Measurements from ENCODE around the gene CBLN3.

Gene CBLN3

DNA sequence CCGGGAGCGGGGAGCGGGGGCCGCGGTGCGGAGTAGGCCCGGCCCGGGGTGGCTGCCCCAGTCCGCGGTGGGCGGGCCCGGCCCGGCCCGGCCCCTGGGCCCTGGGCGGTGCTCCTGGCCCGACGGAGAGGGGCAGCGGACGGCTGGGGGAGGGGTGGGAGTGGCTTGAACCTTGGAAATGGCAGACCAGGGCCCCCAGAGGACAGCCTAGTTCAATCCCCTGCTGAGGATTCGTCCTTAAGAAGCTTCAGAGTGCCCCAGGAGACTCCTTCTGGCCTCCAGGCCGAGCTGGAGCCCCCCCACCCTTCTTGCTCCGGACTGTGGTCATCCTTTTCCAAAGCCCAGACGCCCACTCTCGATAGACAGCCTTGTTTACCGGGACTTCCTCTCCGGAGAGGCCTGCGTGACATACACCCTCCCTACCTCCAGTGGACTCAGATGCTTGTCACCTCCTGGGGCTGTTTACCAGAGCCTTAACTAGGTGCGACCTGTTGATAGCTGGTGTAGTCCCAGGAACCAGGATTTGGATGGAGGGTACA, 744 bp upstream of the CBLN3 start:
- H3K9me3 ChIP-seq (ENCODE audit: insufficient read depth, low read depth, low read length): no peaks in the 10 kb centered on the region
- H3K36me3 ChIP-seq (ENCODE audit: insufficient read depth, low read depth, low read length): peaks cover 8% of the 10 kb centered on the region; the same call in 1 of the 2 replicates
- H3K27me3 ChIP-seq (ENCODE audit: insufficient read depth, low read length): peaks cover 18% of the 10 kb centered on the region
- H3K9ac ChIP-seq (ENCODE audit: low read depth, low read length): peak overlapping the region; percentile 84; the same call in 1 of the 2 replicates
- peaks cover 5% of the 10 kb centered on the region; the same call in 1 of the 2 replicates for H3K4me1 ChIP-seq (ENCODE audit: insufficient read depth, low read length)
- H3K27ac ChIP-seq (ENCODE audit: low read length): no peak overlapping the region
- peak overlapping the region; percentile 95 for H3K4me3 ChIP-seq (ENCODE audit: low read length)

DNA sequence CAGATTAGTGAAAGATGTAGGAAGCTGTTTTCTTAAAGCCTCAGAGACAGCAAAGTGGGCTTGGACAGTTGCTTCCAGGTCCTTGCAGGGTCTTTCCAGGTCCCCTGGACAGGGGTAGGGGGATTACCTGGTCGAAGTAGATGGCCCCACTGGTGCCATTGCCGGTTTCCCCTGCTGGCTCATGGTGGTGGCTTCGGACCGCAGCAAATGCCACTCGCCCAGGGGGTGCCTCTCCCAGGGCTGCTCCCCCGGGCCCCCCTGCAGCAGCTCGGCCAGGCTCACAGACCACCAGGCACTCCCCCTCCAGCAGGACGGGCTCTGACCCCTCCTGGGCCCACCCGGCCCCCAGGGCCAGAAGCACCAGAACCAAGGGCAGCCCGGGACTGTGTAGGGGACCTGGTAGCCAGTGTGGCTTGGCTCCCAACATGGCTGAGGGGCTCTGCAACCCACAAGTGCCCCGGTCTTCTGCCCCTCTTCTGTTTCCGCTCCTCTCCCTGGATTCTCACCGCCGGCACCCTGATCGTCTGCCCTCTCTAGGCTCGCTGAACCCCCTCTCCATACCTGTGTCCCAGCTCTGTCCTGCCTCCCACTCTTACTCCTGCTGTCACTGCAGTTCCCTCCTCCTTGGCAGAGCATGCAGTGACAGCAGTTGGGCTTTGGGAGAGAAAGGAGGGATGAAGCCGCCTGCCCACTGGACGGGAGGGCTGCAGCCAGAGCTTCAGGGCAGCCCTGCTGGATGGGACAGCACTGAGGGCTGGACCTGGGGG, 657 bp downstream of the CBLN3 start:
- Histone ChIP-seq H3K27me3 (ENCODE audit: insufficient read depth, low read length) (peaks cover 18% of the 10 kb centered on the region), H3K4me1 (ENCODE audit: insufficient read depth, low read length) (peaks cover 5% of the 10 kb centered on the region; the same call in 1 of the 2 replicates), H3K27ac (ENCODE audit: low read length) (no peak overlapping the region), H3K36me3 (ENCODE audit: insufficient read depth, low read depth, low read length) (peaks cover 8% of the 10 kb centered on the region; the same call in 1 of the 2 replicates), H3K9ac (ENCODE audit: low read depth, low read length) (no peak overlapping the region), H3K4me3 (ENCODE audit: low read length) (peak overlapping the region; percentile 95; the same call in 1 of the 2 replicates), H3K9me3 (ENCODE audit: insufficient read depth, low read depth, low read length) (no peaks in the 10 kb centered on the region)

DNA sequence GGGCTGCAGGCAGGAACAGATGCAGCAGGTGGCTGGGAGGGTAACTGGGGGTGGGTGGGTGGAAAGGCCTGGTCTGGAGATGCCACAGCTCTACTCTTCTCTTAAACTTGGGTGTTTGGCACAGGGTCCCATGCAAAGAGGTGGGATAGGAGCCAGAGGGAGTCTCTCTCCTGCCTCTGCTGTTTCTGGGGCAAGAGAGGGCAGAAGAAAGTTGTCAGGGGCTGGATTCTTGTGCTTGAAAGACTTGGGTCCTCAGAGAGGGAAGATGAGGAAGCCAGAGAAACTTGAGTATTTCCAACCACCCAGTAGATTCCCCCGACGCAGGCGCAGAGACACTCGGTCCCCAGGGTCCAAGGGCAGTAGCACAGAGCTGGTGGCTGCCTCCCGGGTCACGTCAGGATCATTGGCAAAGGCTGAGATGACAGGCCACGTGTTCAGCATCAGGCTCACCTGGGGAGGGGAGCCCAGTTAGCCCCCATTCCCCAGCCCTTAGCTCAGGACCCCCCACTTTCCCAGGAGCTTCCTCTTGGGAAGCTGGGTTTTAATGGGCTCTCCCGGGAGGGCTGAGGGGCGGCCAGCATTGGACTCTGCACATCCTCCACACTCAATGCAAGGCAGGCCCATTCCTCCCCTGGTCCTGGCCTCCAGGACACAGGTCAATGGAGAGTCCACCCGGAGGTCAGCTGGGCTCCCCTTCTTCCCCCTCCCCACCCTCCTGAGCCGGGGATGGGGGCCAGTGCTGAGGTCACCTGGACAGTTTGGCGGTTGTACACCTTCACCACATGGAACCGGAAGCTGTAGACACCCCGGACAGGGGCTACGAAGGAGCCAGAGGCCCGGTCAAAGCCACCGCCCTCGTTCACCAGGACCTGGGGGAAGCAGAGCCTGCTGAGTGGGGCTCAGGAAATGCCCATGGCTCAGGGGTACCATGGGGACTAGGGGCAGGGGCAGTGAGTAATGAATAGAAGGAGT, 1.6 kb downstream of the CBLN3 start:
- Histone ChIP-seq H3K4me1 (ENCODE audit: insufficient read depth, low read length) (peaks cover 5% of the 10 kb centered on the region; the same call in 1 of the 2 replicates), H3K27ac (ENCODE audit: low read length) (no peak overlapping the region), H3K36me3 (ENCODE audit: insufficient read depth, low read depth, low read length) (peaks cover under 1% of the 10 kb centered on the region; the same call in 1 of the 2 replicates), H3K4me3 (ENCODE audit: low read length) (no peak overlapping the region), H3K27me3 (ENCODE audit: insufficient read depth, low read length) (peaks cover 27% of the 10 kb centered on the region), H3K9me3 (ENCODE audit: insufficient read depth, low read depth, low read length) (no peaks in the 10 kb centered on the region), H3K9ac (ENCODE audit: low read depth, low read length) (no peak overlapping the region)

DNA sequence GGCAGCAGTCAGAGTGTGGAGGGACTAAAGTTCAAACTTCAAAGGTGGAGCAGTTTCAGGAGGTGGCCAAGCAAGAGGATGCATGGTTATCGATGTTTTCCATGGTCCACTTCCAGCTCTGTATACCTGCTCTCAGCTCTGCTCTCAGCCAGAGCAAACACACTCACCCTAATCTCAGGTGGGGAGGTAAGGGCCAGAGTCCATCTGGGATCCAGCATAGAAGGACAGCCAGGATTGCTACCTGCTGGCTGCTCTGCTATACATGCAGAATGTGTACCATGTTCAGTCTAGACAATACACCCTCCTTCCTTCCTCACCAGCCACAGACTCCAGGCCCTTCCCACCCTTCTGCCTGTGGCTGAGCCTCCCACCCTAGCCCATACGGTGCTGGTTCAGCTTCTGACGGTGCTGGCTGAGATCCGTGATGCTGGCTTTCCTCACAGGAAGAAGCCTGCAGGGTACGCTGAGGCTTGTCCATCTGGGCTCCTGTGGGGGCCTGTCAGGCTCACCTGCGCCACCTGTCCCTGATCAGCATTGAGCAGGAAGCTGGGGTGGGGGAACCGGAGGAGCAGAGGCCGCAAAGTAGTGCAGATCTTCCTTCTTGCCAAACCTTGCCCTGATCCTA, 2.4 kb downstream of the CBLN3 start:
- no peaks in the 10 kb centered on the region for H3K36me3 ChIP-seq (ENCODE audit: insufficient read depth, low read depth, low read length)
- no peak overlapping the region for H3K27ac ChIP-seq (ENCODE audit: low read length)
- no peak overlapping the region for H3K9ac ChIP-seq (ENCODE audit: low read depth, low read length)
- peaks cover 35% of the 10 kb centered on the region for H3K27me3 ChIP-seq (ENCODE audit: insufficient read depth, low read length)
- H3K4me3 ChIP-seq (ENCODE audit: low read length): no peak overlapping the region
- H3K9me3 ChIP-seq (ENCODE audit: insufficient read depth, low read depth, low read length): no peaks in the 10 kb centered on the region
- H3K4me1 ChIP-seq (ENCODE audit: insufficient read depth, low read length): peaks cover 5% of the 10 kb centered on the region; the same call in 1 of the 2 replicates

DNA sequence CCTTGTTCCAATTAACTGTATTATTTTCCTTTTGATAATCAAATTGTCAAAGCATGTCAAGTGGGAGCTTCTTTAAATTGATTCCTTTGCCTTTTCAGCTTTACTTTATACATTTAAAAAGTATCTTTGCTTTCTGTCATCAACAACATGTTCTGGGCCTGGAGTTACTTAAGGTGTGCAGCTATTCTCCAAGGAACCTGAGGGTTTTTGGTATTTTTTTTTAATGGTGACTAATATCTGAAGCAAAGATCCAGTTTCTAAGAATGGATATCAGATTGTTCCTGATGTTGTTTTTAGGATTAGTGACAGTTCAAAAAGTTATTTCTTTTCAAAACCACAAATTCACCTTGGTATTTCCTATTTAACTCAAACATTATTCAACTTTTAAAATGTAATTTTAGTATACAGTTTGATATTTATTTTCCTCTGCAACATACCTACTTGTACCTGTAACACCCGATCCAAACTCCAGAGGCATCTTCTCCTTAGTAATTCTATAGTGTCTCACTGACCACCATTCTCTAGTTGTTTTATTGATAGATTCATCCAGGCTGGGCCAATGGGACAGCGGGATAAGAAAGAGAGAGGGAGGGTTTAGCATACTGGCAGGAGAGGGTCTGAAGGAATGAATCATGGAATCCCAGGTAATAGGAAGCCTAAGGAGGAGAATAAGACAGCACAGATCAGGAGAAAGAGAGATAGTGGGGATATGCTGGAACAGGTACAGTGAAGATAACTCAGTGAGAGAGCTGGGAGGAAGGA, 3.1 kb downstream of the CBLN3 start:
- no peak overlapping the region for H3K4me3 ChIP-seq (ENCODE audit: low read length)
- H3K36me3 ChIP-seq (ENCODE audit: insufficient read depth, low read depth, low read length): no peaks in the 10 kb centered on the region
- H3K9ac ChIP-seq (ENCODE audit: low read depth, low read length): no peak overlapping the region
- H3K9me3 ChIP-seq (ENCODE audit: insufficient read depth, low read depth, low read length): no peaks in the 10 kb centered on the region
- H3K27me3 ChIP-seq (ENCODE audit: insufficient read depth, low read length): peaks cover 38% of the 10 kb centered on the region
- peaks cover 4% of the 10 kb centered on the region; the same call in 1 of the 2 replicates for H3K4me1 ChIP-seq (ENCODE audit: insufficient read depth, low read length)
- H3K27ac ChIP-seq (ENCODE audit: low read length): no peak overlapping the region

DNA sequence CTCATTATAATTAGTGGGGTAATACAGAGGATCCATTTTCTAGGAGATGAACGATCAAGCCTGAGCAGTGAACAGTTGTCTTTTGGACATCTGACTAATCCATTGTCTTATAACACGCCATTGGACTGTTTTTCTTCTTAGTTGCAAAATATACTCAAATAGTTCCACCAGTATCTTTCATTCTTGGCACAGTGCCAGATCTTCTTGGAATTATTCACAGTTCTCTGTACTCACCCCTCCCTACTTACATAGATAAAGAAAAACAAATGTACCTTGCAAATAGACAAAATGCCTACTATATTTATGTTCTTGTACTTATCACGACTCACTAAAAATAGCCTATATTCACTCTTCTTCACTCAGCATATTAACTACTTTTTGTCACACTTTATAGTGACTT, 3.8 kb downstream of the CBLN3 start:
- no peaks in the 10 kb centered on the region for H3K9me3 ChIP-seq (ENCODE audit: insufficient read depth, low read depth, low read length)

DNA sequence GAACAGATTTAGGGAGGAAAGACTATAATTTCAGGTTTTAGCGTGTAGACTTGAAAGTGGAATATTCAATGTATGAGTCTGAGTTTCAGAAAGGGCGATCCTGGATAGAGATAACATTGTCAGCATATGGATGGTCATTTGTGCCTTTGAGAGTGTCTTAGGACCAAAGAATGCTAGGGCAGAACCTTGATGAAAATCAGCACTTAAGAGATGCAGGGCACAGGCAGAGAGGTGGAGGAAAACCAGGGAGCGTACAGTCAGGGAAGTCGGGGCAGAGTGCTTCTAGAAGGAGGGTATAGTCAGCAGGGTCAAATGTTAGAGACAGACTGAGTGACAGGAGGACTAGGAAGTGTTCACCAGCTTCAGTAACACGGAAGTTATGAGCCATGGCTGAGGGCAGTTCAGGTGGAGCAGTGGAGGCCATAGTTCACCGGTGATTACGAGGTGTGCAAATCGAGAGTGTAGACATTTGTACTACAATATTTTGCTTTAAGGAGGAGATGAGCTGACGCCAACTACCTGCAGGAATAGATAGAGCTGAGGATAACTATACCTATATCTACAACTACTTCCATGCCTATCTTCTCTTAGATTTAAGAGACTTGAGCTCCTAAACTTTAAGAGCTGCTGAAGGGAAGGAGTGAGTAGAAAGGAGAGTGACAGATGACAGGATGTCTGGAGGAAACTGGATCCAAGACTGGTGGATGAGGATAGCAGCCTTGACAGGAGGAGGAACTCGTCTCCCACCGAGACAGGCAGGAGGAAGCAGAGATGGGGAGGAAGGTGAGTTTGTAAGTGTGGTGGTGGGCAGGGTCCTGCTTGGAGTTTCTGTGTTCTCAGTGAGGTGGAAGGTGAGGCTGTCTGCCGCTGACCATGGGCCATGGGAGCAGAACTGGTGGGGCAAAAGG, 6.5 kb downstream of the CBLN3 start:
- no peak overlapping the region for H3K27ac ChIP-seq (ENCODE audit: low read length)
- no peaks in the 10 kb centered on the region for H3K9me3 ChIP-seq (ENCODE audit: insufficient read depth, low read depth, low read length)
- no peaks in the 10 kb centered on the region for H3K4me1 ChIP-seq (ENCODE audit: insufficient read depth, low read length)
- peaks cover 46% of the 10 kb centered on the region for H3K27me3 ChIP-seq (ENCODE audit: insufficient read depth, low read length)
- no peak overlapping the region for H3K4me3 ChIP-seq (ENCODE audit: low read length)
- H3K9ac ChIP-seq (ENCODE audit: low read depth, low read length): no peak overlapping the region
- H3K36me3 ChIP-seq (ENCODE audit: insufficient read depth, low read depth, low read length): no peaks in the 10 kb centered on the region

More for the DNA sequence above, 3.8 kb downstream of the CBLN3 start:
- no peak overlapping the region for H3K9ac ChIP-seq (ENCODE audit: low read depth, low read length)
- no peak overlapping the region for H3K27ac ChIP-seq (ENCODE audit: low read length)
- H3K4me1 ChIP-seq (ENCODE audit: insufficient read depth, low read length): no peaks in the 10 kb centered on the region
- no peaks in the 10 kb centered on the region for H3K36me3 ChIP-seq (ENCODE audit: insufficient read depth, low read depth, low read length)
- H3K27me3 ChIP-seq (ENCODE audit: insufficient read depth, low read length): peaks cover 38% of the 10 kb centered on the region
- H3K4me3 ChIP-seq (ENCODE audit: low read length): no peak overlapping the region

DNA sequence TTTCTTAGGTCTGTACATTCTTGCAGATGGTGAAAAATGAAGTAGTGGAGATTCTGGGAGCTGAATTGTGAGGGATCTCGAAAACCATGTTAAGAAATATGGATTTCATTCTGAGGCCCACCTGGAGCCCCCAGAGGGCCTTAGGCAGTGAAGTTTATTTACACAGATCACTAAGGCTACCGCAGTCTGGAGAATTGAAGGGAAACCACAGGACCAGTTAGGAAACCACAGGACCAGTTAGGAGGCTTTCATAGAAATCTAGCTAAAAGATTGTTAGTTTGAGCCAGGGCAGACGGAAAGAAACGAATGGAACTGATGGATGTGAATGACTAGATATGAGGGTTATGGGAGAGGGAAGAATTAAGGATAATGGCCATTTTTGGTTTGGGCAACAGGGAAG, 7.2 kb downstream of the CBLN3 start:
- Histone ChIP-seq H3K4me1 (ENCODE audit: insufficient read depth, low read length) (no peaks in the 10 kb centered on the region), H3K36me3 (ENCODE audit: insufficient read depth, low read depth, low read length) (no peaks in the 10 kb centered on the region), H3K9me3 (ENCODE audit: insufficient read depth, low read depth, low read length) (no peaks in the 10 kb centered on the region), H3K4me3 (ENCODE audit: low read length) (no peak overlapping the region), H3K27me3 (ENCODE audit: insufficient read depth, low read length) (peaks cover 43% of the 10 kb centered on the region), H3K27ac (ENCODE audit: low read length) (no peak overlapping the region), H3K9ac (ENCODE audit: low read depth, low read length) (no peak overlapping the region)

DNA sequence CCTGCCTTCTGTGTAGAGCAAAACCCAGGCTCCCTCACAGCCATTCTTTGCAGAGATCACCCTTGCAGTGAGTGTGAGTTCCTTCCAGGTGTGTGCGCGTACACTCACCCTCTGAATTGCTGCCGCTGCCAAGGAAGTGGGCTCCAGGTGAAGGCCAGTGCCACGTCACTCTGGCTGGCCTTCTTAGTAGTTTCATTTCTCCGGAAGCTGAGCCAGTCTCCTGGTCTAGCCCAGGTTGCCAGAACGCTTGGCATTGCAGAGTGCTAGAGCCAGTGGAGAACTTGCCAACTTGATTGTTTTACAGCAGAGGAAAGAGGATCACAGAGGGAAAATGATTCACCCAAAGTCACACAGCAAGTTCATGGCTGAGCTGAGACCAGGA, 11.0 kb downstream of the CBLN3 start:
- Histone ChIP-seq H3K4me3 (ENCODE audit: low read length) (no peak overlapping the region), H3K4me1 (ENCODE audit: insufficient read depth, low read length) (no peaks in the 10 kb centered on the region)

DNA sequence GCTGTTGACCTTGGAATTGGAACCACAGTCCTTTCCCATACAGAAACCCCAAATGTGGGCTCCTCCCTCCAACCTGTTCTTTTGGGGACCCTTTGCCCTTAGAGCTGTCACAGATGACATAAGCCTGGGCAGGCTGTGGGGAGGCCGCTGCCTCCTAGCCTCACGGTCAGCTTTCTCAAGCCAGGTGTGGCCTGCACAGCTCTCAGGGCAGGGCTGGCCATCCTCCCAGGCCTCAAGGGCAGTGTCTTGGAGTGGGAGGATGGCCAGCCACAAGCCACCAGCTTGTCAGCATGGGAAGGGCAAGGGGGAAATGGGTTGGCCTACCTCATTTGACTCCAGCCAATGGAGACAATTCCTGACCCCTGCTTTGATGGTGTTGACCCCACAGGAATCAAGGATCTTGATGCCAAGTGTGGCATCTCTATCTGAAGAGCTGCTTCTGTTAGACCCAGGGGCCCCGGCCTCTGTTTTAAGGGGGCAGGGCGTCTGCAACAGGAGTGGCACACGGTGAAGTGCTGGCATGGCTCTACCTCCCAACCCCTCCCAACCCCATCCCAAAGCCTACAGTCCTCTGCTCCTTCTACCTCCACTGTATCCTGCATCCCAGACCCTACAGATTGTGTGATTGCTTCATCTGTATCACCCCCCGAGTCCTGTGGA, 11.5 kb downstream of the CBLN3 start:
- Histone ChIP-seq H3K27me3 (ENCODE audit: insufficient read depth, low read length) (peaks cover 36% of the 10 kb centered on the region), H3K36me3 (ENCODE audit: insufficient read depth, low read depth, low read length) (peaks cover 16% of the 10 kb centered on the region; the same call in 1 of the 2 replicates), H3K9me3 (ENCODE audit: insufficient read depth, low read depth, low read length) (no peaks in the 10 kb centered on the region), H3K4me3 (ENCODE audit: low read length) (no peak overlapping the region), H3K9ac (ENCODE audit: low read depth, low read length) (no peak overlapping the region), H3K27ac (ENCODE audit: low read length) (no peak overlapping the region), H3K4me1 (ENCODE audit: insufficient read depth, low read length) (no peaks in the 10 kb centered on the region)

More for the DNA sequence above, 11.0 kb downstream of the CBLN3 start:
- peaks cover 41% of the 10 kb centered on the region for H3K27me3 ChIP-seq (ENCODE audit: insufficient read depth, low read length)
- no peak overlapping the region for H3K9ac ChIP-seq (ENCODE audit: low read depth, low read length)
- no peak overlapping the region for H3K27ac ChIP-seq (ENCODE audit: low read length)
- no peaks in the 10 kb centered on the region for H3K9me3 ChIP-seq (ENCODE audit: insufficient read depth, low read depth, low read length)
- H3K36me3 ChIP-seq (ENCODE audit: insufficient read depth, low read depth, low read length): peaks cover 13% of the 10 kb centered on the region; the same call in 1 of the 2 replicates
